ENCODE data around the gene CCDC106. TPM values are rescaled to one million over a fixed set of nuclear protein-coding genes. Genes with fewer than 3 reads are reported as not detected.

Gene CCDC106
- total RNA-seq, 1 experiment from 2014 or later, result 11.4 TPM

- DNase-seq (ENCODE audit: low spot score), result no peak
These were observed 33.9 kb upstream of the CCDC106 start for GRCh38 chr19:55613930-55614710.

GRCh38 chr19:55614711-55615542 is 33.1 kb upstream of the CCDC106 start:
- no peak for DNase-seq (ENCODE audit: low spot score)

- no peak for DNase-seq (ENCODE audit: low spot score)
These were observed 32.2 kb upstream of the CCDC106 start for GRCh38 chr19:55615543-55616394.

GRCh38 chr19:55616395-55616875 is 31.6 kb upstream of the CCDC106 start:
- DNase-seq (ENCODE audit: low spot score), result no peak

- DNase-seq (ENCODE audit: low spot score), result no peak
These were observed 30.6 kb upstream of the CCDC106 start for GRCh38 chr19:55617426-55617825.

- DNase-seq (ENCODE audit: low spot score), result no peak
These were observed 29.6 kb upstream of the CCDC106 start for GRCh38 chr19:55618426-55618825.

- no peak for DNase-seq (ENCODE audit: low spot score)
These were observed 28.7 kb upstream of the CCDC106 start for GRCh38 chr19:55619286-55619685.

- DNase-seq (ENCODE audit: low spot score), result no peak
These were observed 27.4 kb upstream of the CCDC106 start for GRCh38 chr19:55620410-55621204.

- no peak for DNase-seq (ENCODE audit: low spot score)
These were observed 26.8 kb upstream of the CCDC106 start for GRCh38 chr19:55621205-55621672.

GRCh38 chr19:55621673-55622231 is 26.3 kb upstream of the CCDC106 start:
- DNase-seq (ENCODE audit: low spot score), result no peak

GRCh38 chr19:55622242-55622969 is 25.6 kb upstream of the CCDC106 start:
- no peak for DNase-seq (ENCODE audit: low spot score)

- DNase-seq (ENCODE audit: low spot score), result no peak
These were observed 24.9 kb upstream of the CCDC106 start for GRCh38 chr19:55623130-55623529.

GRCh38 chr19:55623561-55623960 is 24.5 kb upstream of the CCDC106 start:
- DNase-seq (ENCODE audit: low spot score), result no peak

- peak; percentile 98 for DNase-seq (ENCODE audit: low spot score)
These were observed 23.7 kb upstream of the CCDC106 start, which contains the start of gene ZNF784 for GRCh38 chr19:55624109-55625003. TSS of gene ZNF784 (minus strand) at chr19:55624566. CDS start at chr19:55624561, 5 bp downstream.

GRCh38 chr19:55625004-55625326 is 23.0 kb upstream of the CCDC106 start:
- no peak for DNase-seq (ENCODE audit: low spot score)

- DNase-seq (ENCODE audit: low spot score), result no peak
These were observed 21.7 kb upstream of the CCDC106 start for GRCh38 chr19:55626350-55626749.

GRCh38 chr19:55632463-55632834 is 15.6 kb upstream of the CCDC106 start:
- DNase-seq (ENCODE audit: low spot score), result peak; percentile 99

GRCh38 chr19:55633861-55634260 is 14.2 kb upstream of the CCDC106 start:
- no peak for DNase-seq (ENCODE audit: low spot score)

GRCh38 chr19:55635334-55635717 is 12.7 kb upstream of the CCDC106 start:
- no peak for DNase-seq (ENCODE audit: low spot score)

All from HT-29 (cell line).